KMS-11 (cell line): Measurements from ENCODE around the gene MRM1.

Experiments used
- H2AFZ ChIP-seq: fragments of 200-600 bp; sonication (generic); 2 replicates; pipeline ENCODE4 v1.6.1; 2016; ENCODE audit warnings: antibody characterized with exemption, mixed run types, low read depth
- H3K27ac ChIP-seq: fragments of 200-600 bp; sonication (generic); 2 replicates; pipeline ENCODE4 v1.6.1; 2016; ENCODE audit warnings: mild to moderate bottlenecking, mixed run types
- H3K27me3 ChIP-seq: fragments of 200-600 bp; sonication (generic); 2 replicates; pipeline ENCODE4 v1.6.1; 2017; ENCODE audit warnings: mild to moderate bottlenecking, low read depth, mixed run types, moderate library complexity; ENCODE audit not compliant: insufficient read depth
- H3K36me3 ChIP-seq: fragments of 200-600 bp; sonication (generic); 2 replicates; pipeline ENCODE4 v1.6.1; 2017; ENCODE audit warnings: mild to moderate bottlenecking, mixed run types; ENCODE audit not compliant: insufficient read depth
- H3K4me1 ChIP-seq: fragments of 200-600 bp; sonication (generic); 2 replicates; pipeline ENCODE4 v1.6.1; 2016; ENCODE audit warnings: mild to moderate bottlenecking, low read depth, mixed run types; ENCODE audit not compliant: poor library complexity, severe bottlenecking
- H3K4me2 ChIP-seq: fragments of 200-600 bp; sonication (generic); 2 replicates; pipeline ENCODE4 v1.7.0; 2016; ENCODE audit warnings: mild to moderate bottlenecking, mixed run types
- H3K4me3 ChIP-seq: fragments of 200-600 bp; sonication (generic); IDR thresholded peaks from 2 replicates; pipeline ENCODE4 v1.6.1; 2017; ENCODE audit warnings: low read depth, low read length, mixed read lengths; ENCODE audit not compliant: insufficient read depth
- H3K79me2 ChIP-seq: fragments of 200-600 bp; sonication (generic); 2 replicates; pipeline ENCODE4 v1.6.1; 2016; ENCODE audit warnings: low read depth, mixed run types; ENCODE audit not compliant: insufficient read depth
- H3K9ac ChIP-seq: fragments of 200-600 bp; sonication (generic); 2 replicates; pipeline ENCODE4 v1.6.1; 2016; ENCODE audit warnings: mild to moderate bottlenecking, mixed run types
- H4K20me1 ChIP-seq: fragments of 200-600 bp; sonication (generic); 2 replicates; pipeline ENCODE4 v1.6.1; 2016; ENCODE audit warnings: mild to moderate bottlenecking, mixed run types; ENCODE audit not compliant: insufficient read depth
- CTCF ChIP-seq: fragments of 200-600 bp; sonication (generic); conservative IDR thresholded peaks from 2 replicates; pipeline ENCODE4 v1.6.1; 2017; ENCODE audit warnings: low read depth, mild to moderate bottlenecking, antibody characterized with exemption, low read length, moderate library complexity, mixed read lengths

The MRM1 gene

GRCh38 chr17:36627101-36627500, 25.7 kb downstream of the MRM1 start:
- H4K20me1 ChIP-seq = no peaks in the 10 kb centered on the region
- no peak overlapping the region for H3K4me2 ChIP-seq
- H3K27ac ChIP-seq = no peak overlapping the region
- H2AFZ ChIP-seq = no peak overlapping the region
- H3K4me1 ChIP-seq = no peaks in the 10 kb centered on the region
- no peak overlapping the region for H3K9ac ChIP-seq
- H3K4me3 ChIP-seq = no peak overlapping the region
- TF ChIP-seq CTCF = no peak
- no peaks in the 10 kb centered on the region for H3K27me3 ChIP-seq
- no peaks in the 10 kb centered on the region for H3K79me2 ChIP-seq
- no peaks in the 10 kb centered on the region for H3K36me3 ChIP-seq

- Histone ChIP-seq H2AFZ (no peak overlapping the region), H3K79me2 (no peaks in the 10 kb centered on the region), H3K9ac (no peak overlapping the region), H3K4me1 (no peaks in the 10 kb centered on the region), H3K27ac (no peak overlapping the region), H4K20me1 (no peaks in the 10 kb centered on the region), H3K36me3 (no peaks in the 10 kb centered on the region), H3K4me2 (no peak overlapping the region), H3K4me3 (no peak overlapping the region), H3K27me3 (no peaks in the 10 kb centered on the region)
- TF ChIP-seq CTCF = no peak
Measured at GRCh38 chr17:36628576-36628975, 27.2 kb downstream of the MRM1 start.

- H3K4me1 ChIP-seq = no peaks in the 10 kb centered on the region
- H2AFZ ChIP-seq = no peak overlapping the region
- no peaks in the 10 kb centered on the region for H4K20me1 ChIP-seq
- peak; percentile 97 for TF ChIP-seq CTCF
- H3K4me3 ChIP-seq = no peak overlapping the region
- no peaks in the 10 kb centered on the region for H3K36me3 ChIP-seq
- no peak overlapping the region for H3K4me2 ChIP-seq
- H3K27me3 ChIP-seq = no peaks in the 10 kb centered on the region
- no peak overlapping the region for H3K27ac ChIP-seq
- H3K9ac ChIP-seq = no peak overlapping the region
- H3K79me2 ChIP-seq = no peaks in the 10 kb centered on the region
Measured at GRCh38 chr17:36629252-36629847, 28.0 kb downstream of the MRM1 start.

GRCh38 chr17:36629970-36630502, 28.7 kb downstream of the MRM1 start:
- Histone ChIP-seq H3K4me1 (no peaks in the 10 kb centered on the region), H4K20me1 (no peaks in the 10 kb centered on the region), H3K36me3 (no peaks in the 10 kb centered on the region)

More at GRCh38 chr17:36629970-36630502, 28.7 kb downstream of the MRM1 start:
- TF ChIP-seq CTCF = no peak
- Histone ChIP-seq H3K4me3 (no peak overlapping the region), H2AFZ (no peak overlapping the region), H3K27me3 (no peaks in the 10 kb centered on the region), H3K4me2 (no peak overlapping the region), H3K27ac (no peak overlapping the region), H3K9ac (no peak overlapping the region), H3K79me2 (no peaks in the 10 kb centered on the region)
